Peyer's patch (tissue), 4 donors: ENCODE measurements around the gene LTO1. TPM values are rescaled to one million over a fixed set of nuclear protein-coding genes. Genes with fewer than 3 reads are reported as not detected.

Experiments
- DNase-seq, 3 donors: peaks; one replicate each; pipeline ENCODE4 v3.0.0-alpha.2; 2017 to 2019
- H3K27ac ChIP-seq, 4 donors: fragments of 200-600 bp; sonication (generic); one replicate each; pipeline ENCODE4 v1.5.1; 2016 to 2019
- H3K27me3 ChIP-seq, 2 donors: fragments of 200-600 bp; sonication (generic); one replicate each; pipeline ENCODE4 v1.5.1; 2019
- H3K36me3 ChIP-seq, 3 donors: fragments of 200-600 bp; sonication (generic); one replicate each; pipeline ENCODE4 v1.5.1; 2016 to 2019
- H3K4me1 ChIP-seq, 4 donors: fragments of 200-600 bp; sonication (generic); one replicate each; pipeline ENCODE4 v1.5.1; 2016 to 2019
- H3K4me3 ChIP-seq, 4 donors: fragments of 200-600 bp; sonication (generic); 1 replicate in 3 of 4; 2 replicates in 1 of 4; pipeline ENCODE4 v1.5.1; 2016 to 2019; ENCODE audit warnings: mild to moderate bottlenecking in 1 of 4
- H3K9me3 ChIP-seq, 4 donors: fragments of 200-600 bp; sonication (generic); one replicate each; pipeline ENCODE4 v1.5.1; 2016 to 2019; ENCODE audit warnings: mild to moderate bottlenecking in 1 of 4
- CTCF ChIP-seq, 6 experiments: fragments of 450-650 bp in 4 of 6; fragments of 200-600 bp in 2 of 6; sonication (generic) in 1 of 6; IDR thresholded peaks; one replicate each; pipeline ENCODE4 v1.5.1; 2017 to 2019; ENCODE audit warnings: antibody characterized with exemption in 6 of 6, mild to moderate bottlenecking in 3 of 6, moderate library complexity in 1 of 6
- POLR2A ChIP-seq, 2 donors: fragments of 450-650 bp; IDR thresholded peaks; one replicate each; pipeline ENCODE4 v1.5.1; 2017; ENCODE audit warnings: antibody characterized with exemption in 2 of 2, mild to moderate bottlenecking in 2 of 2, moderate library complexity in 2 of 2
- total RNA-seq, 4 donors: library from RNA; depleted of rRNA; stranded (reverse); fragments of >200 nt; gene quantifications; one replicate each; pipeline ENCODE4 v1.1.0, GENCODE V29; 2016

Gene LTO1
- total RNA-seq, 4 donors from 2014 or later, result 22.1 to 50.3 (median 36.6) TPM

DNA sequence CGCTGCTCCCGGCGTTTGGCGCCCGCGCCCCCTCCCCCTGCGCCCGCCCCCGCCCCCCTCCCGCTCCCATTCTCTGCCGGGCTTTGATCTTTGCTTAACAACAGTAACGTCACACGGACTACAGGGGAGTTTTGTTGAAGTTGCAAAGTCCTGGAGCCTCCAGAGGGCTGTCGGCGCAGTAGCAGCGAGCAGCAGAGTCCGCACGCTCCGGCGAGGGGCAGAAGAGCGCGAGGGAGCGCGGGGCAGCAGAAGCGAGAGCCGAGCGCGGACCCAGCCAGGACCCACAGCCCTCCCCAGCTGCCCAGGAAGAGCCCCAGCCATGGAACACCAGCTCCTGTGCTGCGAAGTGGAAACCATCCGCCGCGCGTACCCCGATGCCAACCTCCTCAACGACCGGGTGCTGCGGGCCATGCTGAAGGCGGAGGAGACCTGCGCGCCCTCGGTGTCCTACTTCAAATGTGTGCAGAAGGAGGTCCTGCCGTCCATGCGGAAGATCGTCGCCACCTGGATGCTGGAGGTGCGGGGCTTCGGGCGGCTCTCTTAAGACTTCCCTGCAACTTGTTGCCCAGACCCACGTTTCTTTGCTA is 34.1 kb downstream of the LTO1 start, which contains the start of gene CCND1:
Gene CCND1 (plus strand): TSS at position 162 of the 587 bp plus-strand sequence. CDS start 158 bp downstream, at position 320.
- H3K36me3 ChIP-seq, result no peaks in the 10 kb centered on the region
- H3K4me3 ChIP-seq, result peak within 1 kb of the TSS; percentile 65 to 94 (median 80)
- peaks cover 2 to 72% (median 39%) of the 10 kb centered on the region in 4 donors for H3K4me1 ChIP-seq
- H3K9me3 ChIP-seq, result no peaks in the 10 kb centered on the region
- TF ChIP-seq CTCF (IDR thresholded peaks at IDR 0.05) (peak in 3 of 6 experiments; percentile 19 to 27 (median 24)), POLR2A (IDR thresholded peaks at IDR 0.05) (peak; percentile 77 to 90)
- peak; percentile 42 to 86 (median 83) for DNase-seq
- no peaks in the 10 kb centered on the region for H3K27me3 ChIP-seq
- peak within 1 kb of the TSS; percentile 71 to 86 (median 82) for H3K27ac ChIP-seq

- peaks cover 2 to 74% (median 39%) of the 10 kb centered on the region in 4 donors for H3K4me1 ChIP-seq
- H3K27me3 ChIP-seq, result no peaks in the 10 kb centered on the region
- peak overlapping the region; percentile 71 to 86 (median 82) for H3K27ac ChIP-seq
- H3K9me3 ChIP-seq, result no peaks in the 10 kb centered on the region
- peak; percentile 30 to 69 (median 64) for DNase-seq
- no peaks in the 10 kb centered on the region for H3K36me3 ChIP-seq
- peak overlapping the region; percentile 65 to 94 (median 80) for H3K4me3 ChIP-seq
- TF ChIP-seq CTCF (IDR thresholded peaks at IDR 0.05) (no peak), POLR2A (IDR thresholded peaks at IDR 0.05) (no peak)
Measured at GRCh38 chr11:69640260-69640994, 34.7 kb downstream of the LTO1 start.

DNA sequence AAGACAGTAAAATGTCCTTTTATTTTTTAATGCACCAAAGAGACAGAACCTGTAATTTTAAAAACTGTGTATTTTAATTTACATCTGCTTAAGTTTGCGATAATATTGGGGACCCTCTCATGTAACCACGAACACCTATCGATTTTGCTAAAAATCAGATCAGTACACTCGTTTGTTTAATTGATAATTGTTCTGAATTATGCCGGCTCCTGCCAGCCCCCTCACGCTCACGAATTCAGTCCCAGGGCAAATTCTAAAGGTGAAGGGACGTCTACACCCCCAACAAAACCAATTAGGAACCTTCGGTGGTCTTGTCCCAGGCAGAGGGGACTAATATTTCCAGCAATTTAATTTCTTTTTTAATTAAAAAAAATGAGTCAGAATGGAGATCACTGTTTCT is 35.3 kb downstream of the LTO1 start:
- no peaks in the 10 kb centered on the region for H3K9me3 ChIP-seq
- H3K4me1 ChIP-seq, result peaks cover 2 to 71% (median 39%) of the 10 kb centered on the region in 4 donors
- H3K27me3 ChIP-seq, result no peaks in the 10 kb centered on the region
- H3K4me3 ChIP-seq, result peak overlapping the region in 1 of 4 donors; percentile 94
- H3K27ac ChIP-seq, result no peak overlapping the region
- no peak for TF ChIP-seq CTCF (IDR thresholded peaks at IDR 0.05)
- TF ChIP-seq POLR2A (IDR thresholded peaks at IDR 0.05), result no peak
- DNase-seq, result no peak
- H3K36me3 ChIP-seq, result no peaks in the 10 kb centered on the region

GRCh38 chr11:69638941-69639681 is 36.0 kb downstream of the LTO1 start:
- Histone ChIP-seq H3K27ac (peak overlapping the region in 3 of 4 donors; percentile 30 to 70 (median 42)), H3K9me3 (no peaks in the 10 kb centered on the region), H3K4me1 (peaks cover 2 to 64% (median 39%) of the 10 kb centered on the region in 4 donors), H3K36me3 (no peaks in the 10 kb centered on the region), H3K4me3 (peak overlapping the region in 3 of 4 donors; percentile 15 to 65 (median 50)), H3K27me3 (no peaks in the 10 kb centered on the region)
- TF ChIP-seq CTCF (IDR thresholded peaks at IDR 0.05) (no peak), POLR2A (IDR thresholded peaks at IDR 0.05) (peak in 1 of 2 donors; percentile 21)
- peak; percentile 53 to 93 (median 93) for DNase-seq
